B cell (primary cell): Measurements from ENCODE around the gene THEM5.

ENCODE experiments used
- EZH2 ChIP-seq: IDR thresholded peaks from 2 replicates; pipeline ENCODE4 v1.6.1; 2012; ENCODE audit warnings: borderline replicate concordance, low read depth, mild to moderate bottlenecking, moderate library complexity, low read length; ENCODE audit not compliant: insufficient read depth, poor library complexity, severe bottlenecking
- TF ChIP-seq, protein P1 (sequence below): fragments of 200-600 bp; IDR thresholded peaks from one replicate; pipeline ENCODE4 v1.8.0; 2022; ENCODE audit warnings: antibody characterized with exemption, mild to moderate bottlenecking

DNA sequence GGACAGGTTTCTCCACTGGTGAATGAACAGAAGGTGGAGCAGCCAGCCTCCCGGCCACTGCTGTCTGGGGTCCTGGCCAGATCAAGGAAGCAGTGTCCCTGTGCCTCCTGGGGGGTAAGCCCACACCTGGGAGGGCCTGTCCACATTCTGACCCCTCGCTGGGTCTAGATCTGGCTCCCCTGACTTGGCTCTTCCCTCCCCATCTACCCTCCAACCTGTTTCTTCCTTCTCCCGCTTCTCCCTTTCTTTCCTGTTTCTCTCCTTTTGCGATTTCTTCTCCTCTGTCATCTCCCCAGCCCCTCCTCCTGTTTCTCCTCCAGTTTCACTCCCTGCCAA lies 22.3 kb downstream of the THEM5 start:
- TF ChIP-seq, protein P1, sequence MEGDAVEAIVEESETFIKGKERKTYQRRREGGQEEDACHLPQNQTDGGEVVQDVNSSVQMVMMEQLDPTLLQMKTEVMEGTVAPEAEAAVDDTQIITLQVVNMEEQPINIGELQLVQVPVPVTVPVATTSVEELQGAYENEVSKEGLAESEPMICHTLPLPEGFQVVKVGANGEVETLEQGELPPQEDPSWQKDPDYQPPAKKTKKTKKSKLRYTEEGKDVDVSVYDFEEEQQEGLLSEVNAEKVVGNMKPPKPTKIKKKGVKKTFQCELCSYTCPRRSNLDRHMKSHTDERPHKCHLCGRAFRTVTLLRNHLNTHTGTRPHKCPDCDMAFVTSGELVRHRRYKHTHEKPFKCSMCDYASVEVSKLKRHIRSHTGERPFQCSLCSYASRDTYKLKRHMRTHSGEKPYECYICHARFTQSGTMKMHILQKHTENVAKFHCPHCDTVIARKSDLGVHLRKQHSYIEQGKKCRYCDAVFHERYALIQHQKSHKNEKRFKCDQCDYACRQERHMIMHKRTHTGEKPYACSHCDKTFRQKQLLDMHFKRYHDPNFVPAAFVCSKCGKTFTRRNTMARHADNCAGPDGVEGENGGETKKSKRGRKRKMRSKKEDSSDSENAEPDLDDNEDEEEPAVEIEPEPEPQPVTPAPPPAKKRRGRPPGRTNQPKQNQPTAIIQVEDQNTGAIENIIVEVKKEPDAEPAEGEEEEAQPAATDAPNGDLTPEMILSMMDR = no peak
- no peak for TF ChIP-seq EZH2
